AG04449 (cell line): Measurements from ENCODE around the gene BMP6.

Experiments
- CTCF ChIA-PET: fragments of 350-600 bp; formaldehyde crosslinking; extraction: SDS; loops from one replicate; lab custom pipeline; 2021; ENCODE audit warnings: antibody characterized with exemption; lab: Yijun Ruan, JAX
- POLR2A ChIA-PET: fragments of 400-600, 350-600 bp; formaldehyde crosslinking; extraction: SDS; loops from one replicate; lab custom pipeline; 2020; ENCODE audit warnings: antibody characterized with exemption, inconsistent platforms; lab: Yijun Ruan, JAX
- DNase-seq: peaks from one replicate; pipeline ENCODE4 v3.0.0-alpha.2; 2010; ENCODE audit warnings: low read depth, low spot score
- H3K4me3 ChIP-seq: 2 replicates; pipeline ENCODE4 v1.5.1; 2011; ENCODE audit warnings: low read depth, mild to moderate bottlenecking, control low read depth, low read length
- CTCF ChIP-seq: IDR thresholded peaks from one replicate; pipeline ENCODE4 v1.5.1; 2011; ENCODE audit warnings: mild to moderate bottlenecking, moderate library complexity, low read length, control low read depth, inconsistent platforms; ENCODE audit not compliant: insufficient read depth; ENCODE audit errors: missing control alignments

BMP6 gene

GRCh38 chr6:7901056-7901455 is 175.2 kb downstream of the BMP6 start:
- ChIA-PET POLR2A (no interaction called here), CTCF (no interaction called here)
- no peak overlapping the region for H3K4me3 ChIP-seq
- DNase-seq = no peak
- no peak for TF ChIP-seq CTCF

GRCh38 chr6:7901780-7902179 is 175.9 kb downstream of the BMP6 start:
- no peak overlapping the region for H3K4me3 ChIP-seq
- ChIA-PET POLR2A (no interaction called here), CTCF (no interaction called here)
- no peak for TF ChIP-seq CTCF
- DNase-seq = no peak

- DNase-seq = no peak
- CTCF ChIA-PET = no interaction called here
- no peak overlapping the region for H3K4me3 ChIP-seq
- TF ChIP-seq CTCF = no peak
- POLR2A ChIA-PET = no interaction called here
These were observed 176.3 kb downstream of the BMP6 start for GRCh38 chr6:7902221-7902620.

GRCh38 chr6:7902867-7903266 is 177.0 kb downstream of the BMP6 start:
- no peak overlapping the region for H3K4me3 ChIP-seq
- TF ChIP-seq CTCF = no peak
- ChIA-PET CTCF (interaction anchor here (0.9 to 1.1 kb wide), 2 partner anchors 157 to 181 kb away, joined by 3 read pairs; no protein-coding TSS in a partner anchor), POLR2A (no interaction called here)
- no peak for DNase-seq

GRCh38 chr6:7903673-7904072 is 177.8 kb downstream of the BMP6 start:
- ChIA-PET POLR2A (no interaction called here), CTCF (interaction anchor here (0.9 to 1.1 kb wide), 2 partner anchors 156 to 182 kb away, joined by 3 read pairs; no protein-coding TSS in a partner anchor)
- TF ChIP-seq CTCF = no peak
- no peak for DNase-seq
- no peak overlapping the region for H3K4me3 ChIP-seq

- H3K4me3 ChIP-seq = no peak overlapping the region
- no peak for DNase-seq
- no peak for TF ChIP-seq CTCF
- ChIA-PET POLR2A (no interaction called here), CTCF (interaction anchor here (0.6 to 1.8 kb wide), 2 partner anchors 9 to 181 kb away, joined by 3 read pairs; no protein-coding TSS in a partner anchor)
These were observed 178.9 kb downstream of the BMP6 start for GRCh38 chr6:7904654-7905319.
